HG02763 (cell line): Measurements from ENCODE around the gene FNBP1.
"Not testable (repeated sequence)": the region's sequence is repeated elsewhere in the genome, so short reads cannot be mapped to it uniquely, and the experiment has no call there.

ENCODE experiments used
- ATAC-seq: cut with Tn5 transposase; IDR thresholded peaks from one replicate; pipeline ENCODE4 v1.9.1; 2021; ENCODE audit warnings: mild to moderate bottlenecking, moderate library complexity; ENCODE audit not compliant: unreplicated experiment

The FNBP1 gene

DNA sequence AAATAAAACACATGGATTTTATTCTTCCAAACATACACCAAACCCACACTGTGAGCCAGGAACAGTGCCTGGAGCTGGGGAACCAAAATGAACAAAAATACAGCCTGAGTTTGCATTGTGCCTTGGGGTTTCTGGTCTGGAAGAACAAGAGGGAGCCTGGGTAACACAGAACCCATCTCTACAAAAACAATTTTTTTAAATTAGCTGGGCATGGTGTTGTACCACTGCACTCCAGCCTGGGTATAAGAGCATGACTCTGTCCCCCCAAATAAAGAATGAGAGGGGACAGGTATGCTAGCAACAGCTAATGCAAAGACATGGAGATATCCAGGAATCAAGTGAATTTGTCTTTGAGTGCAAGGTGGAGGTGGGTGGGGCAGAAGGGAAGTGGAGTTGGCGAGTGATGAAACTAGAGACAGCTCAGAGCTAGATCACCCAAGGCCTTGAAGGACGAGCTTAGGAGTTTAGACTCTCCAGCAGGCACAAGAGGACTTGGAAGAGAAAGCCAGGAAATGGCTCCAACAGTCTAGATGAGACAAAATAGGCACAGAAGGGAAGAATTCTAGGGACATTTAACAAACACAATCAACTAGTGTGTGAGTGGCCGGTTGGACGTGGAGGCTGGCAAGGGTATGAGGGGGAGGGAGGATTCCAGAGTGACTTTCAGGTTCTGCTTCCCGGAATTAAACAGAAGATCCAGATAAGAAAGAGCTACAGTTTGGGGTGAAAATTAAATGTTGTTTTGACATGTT lies 47.4 kb downstream of the FNBP1 start:
- no peak for ATAC-seq

DNA sequence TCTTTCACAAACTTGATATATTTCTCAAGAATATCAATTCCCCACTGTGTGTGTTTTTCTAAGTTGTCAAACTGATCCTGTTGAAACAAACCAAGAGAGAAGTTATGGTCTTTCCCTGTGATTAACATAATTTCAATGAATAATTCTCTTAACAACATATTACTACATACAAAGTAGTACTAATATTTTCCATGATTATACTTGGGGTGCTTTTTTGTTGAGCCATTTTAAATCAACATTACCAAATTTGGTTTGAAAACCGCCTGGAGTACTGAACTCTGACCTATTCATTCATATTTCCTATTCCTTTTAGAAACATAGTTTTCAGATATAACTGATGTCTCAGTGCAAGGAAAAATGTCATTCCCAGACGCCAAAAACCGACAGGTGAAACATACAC lies 48.1 kb downstream of the FNBP1 start:
- ATAC-seq: no peak

DNA sequence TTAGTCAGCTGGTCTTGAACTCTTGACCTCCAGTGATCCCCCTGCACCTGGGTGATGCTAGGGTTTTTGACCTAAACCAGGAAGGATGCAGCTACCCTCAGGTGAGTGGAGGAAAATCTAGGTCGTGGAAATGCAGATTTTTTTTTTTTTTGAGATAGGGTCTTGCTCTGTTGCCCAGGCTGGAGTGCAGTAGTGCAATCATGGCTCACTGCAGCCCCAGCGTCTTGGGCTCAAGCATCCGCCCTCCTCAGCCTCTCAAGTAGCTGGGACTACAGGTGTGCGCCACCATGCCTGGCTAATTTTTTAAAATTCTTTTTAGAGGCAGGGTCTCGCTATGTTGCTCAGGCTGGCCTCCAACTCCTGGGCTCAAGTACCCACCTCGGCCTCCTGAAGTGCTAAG lies 51.9 kb downstream of the FNBP1 start:
- not testable (repeated sequence) for ATAC-seq

DNA sequence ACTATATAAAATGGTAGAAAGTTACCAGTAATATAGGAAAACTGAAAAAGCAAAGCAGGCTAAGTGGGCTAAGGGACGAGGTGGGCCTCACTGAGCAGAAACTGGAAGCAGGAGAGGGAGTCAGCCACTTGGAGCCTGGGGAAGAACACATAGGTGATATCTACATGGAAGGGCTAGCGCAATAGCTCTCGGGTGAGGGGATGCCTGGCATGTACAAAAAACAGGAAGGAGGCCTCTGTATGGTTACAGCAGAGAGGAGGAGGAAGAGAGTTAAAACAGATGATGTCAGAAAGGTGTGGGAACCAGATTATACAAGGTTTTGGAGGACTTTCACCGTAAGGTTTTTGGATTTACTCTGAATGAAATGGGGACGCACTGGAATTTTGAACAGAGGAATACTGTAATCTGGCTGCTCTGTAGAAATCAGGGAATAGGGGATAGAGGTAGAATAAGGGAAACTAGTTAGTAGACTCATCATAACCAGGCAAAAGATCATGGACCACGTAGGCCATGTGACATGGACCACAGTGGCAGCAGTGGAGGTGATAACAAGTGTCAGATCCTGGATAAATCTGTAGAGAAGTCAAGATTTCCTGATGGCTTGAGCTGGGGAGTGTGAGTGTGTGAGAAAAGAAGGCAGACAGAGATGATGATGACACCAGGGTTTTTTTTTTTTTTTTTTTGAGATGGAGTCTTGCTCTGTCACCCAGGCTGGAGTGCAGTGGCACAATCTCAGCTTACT lies 52.5 kb downstream of the FNBP1 start:
- ATAC-seq: no peak

DNA sequence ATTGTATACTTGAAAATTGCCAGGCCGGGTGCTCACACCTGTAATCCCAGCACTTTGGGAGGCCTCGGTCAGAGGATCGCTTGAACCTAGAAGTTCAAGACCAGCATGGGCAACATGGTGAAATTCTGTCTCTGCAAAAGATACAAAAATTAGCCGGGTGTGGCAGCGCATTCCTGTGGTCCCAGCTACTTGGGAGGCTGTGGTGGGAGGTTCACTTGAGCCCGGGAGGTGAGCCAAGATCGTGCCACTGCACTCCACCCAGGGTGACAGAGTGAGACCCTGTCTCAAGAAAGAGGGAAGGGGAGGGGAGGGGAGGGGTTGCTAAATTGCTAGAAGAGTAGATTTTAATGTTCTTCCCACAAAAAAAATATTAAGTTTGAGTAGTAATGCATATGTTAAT lies 53.2 kb downstream of the FNBP1 start:
- no peak for ATAC-seq

DNA sequence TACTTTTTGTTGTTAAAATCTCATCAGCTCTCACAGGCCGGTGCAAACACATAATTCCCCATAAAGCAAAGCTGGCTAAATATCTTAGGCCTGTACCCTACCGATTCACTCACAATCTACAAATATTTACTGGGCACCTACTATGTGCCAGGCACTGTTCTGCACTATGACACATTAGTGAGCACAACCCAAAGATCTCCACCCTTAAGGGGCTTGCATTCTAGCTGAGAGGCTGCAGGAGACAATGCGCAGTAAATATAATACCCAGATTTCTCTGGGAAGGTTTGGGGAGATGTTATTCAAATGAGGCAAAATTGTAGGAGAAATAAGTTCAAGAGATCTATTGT lies 53.7 kb downstream of the FNBP1 start:
- no peak for ATAC-seq

DNA sequence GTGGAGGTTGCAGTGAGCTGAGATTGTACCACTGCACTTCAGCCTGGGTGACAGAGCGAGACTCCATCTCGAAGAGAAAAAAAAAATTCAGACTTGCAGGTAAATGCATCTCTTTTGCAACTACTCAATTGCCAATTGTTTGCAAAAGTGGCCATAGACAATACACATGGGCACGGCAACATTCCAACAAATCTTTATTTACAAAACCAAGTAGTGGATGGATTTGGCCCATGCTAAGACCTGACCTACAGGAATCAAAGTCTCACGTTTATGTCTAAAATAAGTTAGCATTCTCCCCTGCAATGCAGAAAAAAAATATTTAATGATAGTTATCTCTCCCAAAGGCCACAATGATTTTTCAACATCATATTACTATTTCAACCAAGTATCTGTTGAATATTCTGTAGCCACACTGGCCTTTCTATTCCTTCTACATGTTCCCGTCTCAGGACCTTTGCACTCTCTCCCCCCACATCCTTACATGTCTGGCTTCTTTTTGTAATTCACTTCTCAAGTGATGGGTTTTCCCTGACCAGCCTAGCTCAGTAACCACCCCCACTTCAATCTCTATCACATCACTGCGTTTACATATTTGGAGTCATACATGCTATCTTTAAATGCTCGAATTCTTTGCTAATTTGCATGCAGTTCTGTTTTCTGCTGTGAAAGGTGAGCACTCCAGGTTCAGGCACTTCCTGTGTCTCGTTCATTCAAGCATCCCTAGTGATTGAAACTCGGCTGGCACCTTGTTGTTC lies 54.2 kb downstream of the FNBP1 start:
- peak; percentile 52 for ATAC-seq

DNA sequence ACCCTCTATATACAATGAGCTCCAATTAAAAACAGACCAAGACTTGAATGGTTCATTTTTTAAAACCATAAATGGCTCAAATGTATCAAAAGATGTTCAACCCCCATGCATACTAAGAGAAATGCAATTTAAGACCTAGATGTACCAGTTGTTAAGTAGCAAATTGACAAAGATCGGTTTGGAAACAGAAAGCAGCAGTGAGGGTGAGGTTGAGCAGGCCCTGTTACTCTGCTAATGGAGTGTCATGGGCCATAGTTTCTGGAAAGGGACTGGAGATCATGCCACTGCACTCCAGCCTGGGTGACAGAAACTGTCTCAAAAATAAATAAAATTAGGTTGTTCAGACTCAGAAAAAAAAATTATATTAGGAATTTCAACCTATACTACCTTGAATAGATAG lies 55.0 kb downstream of the FNBP1 start:
- ATAC-seq: no peak

DNA sequence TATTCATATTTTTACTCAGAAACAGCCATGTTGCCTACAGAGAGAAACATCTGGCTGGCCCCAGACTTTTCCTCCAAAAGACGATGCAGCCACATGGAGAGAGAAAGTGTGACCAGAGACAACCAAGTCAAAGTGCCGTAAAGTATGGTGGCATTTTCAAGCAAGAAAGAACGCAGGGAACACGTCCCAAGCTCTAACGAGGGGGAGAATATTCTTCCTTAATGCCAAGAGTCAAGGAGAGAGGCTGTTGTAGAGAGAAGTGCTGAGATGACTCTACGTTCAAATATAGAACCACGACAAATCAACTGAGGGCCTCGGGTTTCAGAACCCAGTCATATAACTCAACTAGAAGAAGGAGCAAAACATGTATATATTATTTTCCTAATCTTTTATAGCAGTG lies 55.9 kb downstream of the FNBP1 start:
- ATAC-seq: no peak

DNA sequence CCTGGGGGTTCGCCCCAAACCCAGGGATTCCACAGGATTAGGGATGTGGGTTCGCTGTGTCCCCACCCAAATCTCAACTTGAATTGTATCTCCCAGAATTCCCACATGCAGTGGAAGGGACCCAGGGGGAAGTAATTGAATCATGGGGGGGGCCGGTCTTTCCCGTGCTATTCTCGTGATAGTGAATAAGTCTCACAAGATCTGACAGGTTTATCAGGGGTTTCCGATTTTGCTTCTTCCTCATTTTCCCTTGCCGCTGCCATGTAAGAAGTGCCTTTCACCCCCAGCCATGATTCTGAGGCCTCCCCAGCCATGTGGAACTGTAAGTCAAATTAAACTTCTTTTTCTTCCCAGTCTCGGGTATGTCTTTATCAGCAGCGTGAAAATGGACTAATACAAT lies 58.4 kb downstream of the FNBP1 start:
- ATAC-seq: not testable (repeated sequence)

DNA sequence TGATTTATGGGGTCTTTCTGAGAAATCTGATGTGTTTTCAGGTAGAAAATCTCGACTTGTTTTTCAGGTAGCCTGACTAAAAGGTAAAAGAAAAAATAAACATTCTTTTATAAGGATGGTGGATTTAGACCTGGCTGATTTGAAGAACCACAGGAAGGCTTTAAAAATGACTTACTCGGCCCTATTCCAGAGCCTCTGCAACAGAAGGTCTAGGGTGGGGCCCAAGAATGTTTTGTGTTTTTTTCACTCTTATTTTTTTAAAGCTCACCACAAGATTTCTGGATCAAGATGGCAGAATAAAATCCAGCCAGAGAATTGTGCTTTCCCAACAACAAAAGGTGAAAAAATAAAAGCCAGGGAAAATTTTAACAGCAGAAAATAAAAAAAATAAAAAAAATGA lies 59.1 kb downstream of the FNBP1 start:
- no peak for ATAC-seq

DNA sequence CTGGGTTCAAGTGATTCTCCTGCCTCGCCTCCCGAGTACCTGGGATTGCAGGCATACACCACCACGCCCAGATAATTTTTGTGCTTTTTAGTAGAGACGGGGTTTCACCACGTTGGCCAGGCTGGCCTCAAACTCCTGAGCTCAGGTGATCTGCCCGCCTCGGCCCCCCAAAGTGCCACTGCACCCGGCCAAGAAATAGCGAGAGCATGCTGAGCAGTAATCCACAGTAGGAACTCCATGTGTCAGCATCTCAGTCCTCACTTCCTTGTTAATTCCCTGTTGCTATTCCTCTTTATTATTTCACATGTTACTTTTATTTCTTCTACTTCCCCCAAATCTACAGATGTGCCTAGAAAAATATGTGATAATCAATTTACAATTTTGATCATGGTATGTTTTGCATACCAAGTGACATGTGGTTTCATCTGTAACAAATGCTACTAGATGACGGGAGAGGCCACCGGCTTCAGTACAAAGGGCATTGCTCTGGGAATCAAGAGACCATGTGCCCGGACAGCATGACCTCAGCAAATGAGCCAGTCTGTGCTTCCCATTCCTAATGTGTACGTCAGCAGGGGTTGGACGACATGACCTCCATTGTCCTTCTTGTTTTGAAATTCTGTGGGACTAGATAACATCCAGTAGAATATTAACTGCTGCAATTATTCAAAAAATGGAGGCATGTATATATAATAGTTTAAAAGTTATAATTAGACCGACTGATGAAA lies 61.6 kb downstream of the FNBP1 start:
- no peak for ATAC-seq

DNA sequence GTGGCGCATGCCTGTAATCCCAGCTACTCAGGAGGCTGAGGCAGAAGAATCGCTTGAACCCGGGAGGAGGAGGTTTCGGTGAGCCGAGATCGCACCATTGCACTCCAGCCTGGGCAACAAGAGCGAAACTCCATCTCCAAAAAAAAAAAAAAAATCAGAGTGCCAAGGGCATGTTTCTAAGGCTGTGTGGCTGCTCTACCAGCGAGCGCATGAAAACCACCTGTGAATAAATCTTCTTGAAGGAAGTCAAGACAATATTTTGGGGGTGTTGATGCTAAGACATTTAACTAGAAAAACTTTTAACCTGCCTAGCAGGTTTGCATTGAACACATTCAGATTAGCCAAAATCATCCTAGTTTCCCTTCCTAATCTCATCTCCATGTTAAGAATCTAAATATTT lies 62.8 kb downstream of the FNBP1 start:
- ATAC-seq: not testable (repeated sequence)

DNA sequence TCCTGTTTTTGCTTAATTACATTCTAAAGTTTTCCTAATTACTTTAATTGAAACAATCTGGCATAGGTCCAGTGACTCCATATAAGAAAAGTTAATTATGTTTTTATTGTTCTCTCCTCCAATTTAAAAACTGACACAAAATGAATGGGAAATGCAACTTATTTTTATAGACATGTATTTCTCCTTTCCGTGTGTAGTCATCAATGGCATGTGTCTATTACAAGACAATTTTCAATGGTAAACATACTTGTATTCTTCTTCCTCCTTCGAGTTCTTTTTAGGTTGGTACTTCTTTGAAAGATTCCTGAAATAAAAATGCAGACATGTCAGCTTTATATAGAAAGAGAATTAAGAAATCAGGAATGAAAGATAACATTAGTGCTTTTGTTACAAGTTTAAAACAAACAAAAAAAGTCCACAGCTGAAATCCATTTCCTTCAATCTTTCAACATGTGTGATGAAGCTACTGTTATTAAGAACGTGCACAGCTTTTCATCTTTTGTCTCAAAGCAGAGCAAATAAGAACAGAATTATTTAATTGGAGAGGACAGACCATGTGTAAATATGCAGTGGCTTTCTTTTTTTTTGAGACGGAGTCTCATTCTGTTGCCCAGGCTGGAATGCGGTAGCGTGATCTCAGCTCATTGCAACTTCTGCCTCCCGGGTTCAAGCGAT lies 63.8 kb downstream of the FNBP1 start:
- no peak for ATAC-seq

DNA sequence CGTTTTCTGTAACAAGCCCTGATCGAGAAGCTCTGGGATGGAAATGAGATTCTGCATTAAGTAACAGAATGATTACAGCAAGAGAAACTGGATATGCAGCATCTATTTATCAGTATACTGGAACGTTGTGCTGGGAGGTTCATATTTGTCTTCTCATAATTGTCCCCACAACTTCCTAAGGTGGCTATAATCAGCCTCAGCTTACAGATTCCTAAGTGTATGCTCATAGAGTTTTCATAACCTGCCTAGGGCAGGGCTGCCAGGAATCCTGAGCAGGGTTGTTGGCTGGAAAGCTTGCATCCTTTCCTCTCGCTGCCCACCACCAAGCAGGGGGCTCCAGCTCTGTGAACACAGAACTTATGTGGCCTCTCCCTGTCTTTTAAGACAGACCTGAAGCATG lies 70.2 kb downstream of the FNBP1 start:
- no peak for ATAC-seq

DNA sequence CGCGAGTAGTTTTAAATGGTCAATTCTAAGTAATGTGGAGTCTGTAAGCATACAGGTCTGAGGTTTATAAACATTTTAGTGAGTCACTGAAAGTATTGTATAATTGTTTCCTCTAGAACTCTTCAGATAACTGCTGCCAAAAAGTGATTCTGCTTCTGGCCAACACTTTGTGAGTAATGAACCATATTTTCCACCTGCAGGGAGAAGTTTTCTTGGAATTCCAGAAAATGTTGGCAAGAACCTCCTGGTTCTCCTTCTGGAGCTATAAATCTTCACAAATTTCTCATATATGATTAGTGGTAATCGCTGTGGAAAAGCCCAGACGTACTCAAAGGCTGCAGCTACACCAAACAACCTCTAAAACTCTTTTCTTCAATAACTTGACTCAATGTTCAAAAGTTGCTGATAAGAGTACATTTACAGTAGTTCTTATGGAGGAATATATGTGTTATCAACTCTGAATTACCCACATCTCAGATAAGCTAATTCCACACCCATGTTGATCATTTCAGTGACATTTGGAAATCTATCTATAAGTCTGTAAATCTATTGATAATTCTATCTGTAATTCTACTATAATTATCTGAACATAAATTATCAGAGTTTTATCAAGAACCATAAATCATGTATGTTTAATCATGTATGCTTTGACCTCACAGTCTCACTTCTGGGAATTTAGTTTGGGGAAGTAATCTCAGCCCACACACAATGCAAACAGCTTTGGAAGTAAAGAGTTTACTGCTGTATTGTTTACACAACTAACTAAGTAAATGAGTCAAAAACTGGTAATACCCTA lies 74.1 kb downstream of the FNBP1 start:
- no peak for ATAC-seq

DNA sequence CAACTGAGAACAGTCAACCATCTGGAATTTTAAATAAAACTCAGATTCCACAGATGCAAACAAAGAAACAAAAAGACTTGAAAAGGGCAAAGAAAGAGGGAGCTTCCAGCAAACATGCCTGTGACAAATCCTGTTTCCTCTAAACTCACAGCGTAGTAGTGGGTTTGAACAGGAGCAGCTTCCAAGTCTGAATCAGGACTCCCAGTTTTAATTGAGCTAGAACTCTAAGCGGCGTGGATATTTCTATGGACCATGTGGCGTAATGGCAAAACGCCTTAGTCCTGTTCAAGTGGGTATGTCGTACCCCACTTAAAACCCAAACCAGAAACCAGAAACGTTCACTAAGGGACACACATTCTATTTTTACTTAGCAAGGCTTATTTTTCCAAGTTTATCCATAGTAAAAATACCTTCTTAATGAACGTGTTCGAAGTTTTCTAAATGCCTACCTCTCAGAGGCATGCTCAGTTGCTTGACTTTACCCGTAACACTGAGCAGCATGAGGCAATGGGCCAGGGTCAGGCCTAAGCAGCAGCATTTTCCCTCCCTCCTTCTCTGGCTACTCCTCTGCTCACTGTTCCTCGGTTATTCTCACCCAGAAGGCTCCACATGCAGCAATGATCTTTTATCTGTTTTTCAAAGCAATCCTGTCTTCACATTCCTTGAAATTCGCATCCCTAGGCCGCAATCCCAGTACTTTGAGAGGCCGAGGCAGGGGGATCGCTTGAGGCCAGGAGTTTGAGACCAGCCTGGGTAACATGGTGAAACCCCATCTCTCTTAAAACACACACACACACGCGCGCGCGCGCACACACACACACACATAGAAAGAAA lies 77.9 kb downstream of the FNBP1 start:
- no peak for ATAC-seq

DNA sequence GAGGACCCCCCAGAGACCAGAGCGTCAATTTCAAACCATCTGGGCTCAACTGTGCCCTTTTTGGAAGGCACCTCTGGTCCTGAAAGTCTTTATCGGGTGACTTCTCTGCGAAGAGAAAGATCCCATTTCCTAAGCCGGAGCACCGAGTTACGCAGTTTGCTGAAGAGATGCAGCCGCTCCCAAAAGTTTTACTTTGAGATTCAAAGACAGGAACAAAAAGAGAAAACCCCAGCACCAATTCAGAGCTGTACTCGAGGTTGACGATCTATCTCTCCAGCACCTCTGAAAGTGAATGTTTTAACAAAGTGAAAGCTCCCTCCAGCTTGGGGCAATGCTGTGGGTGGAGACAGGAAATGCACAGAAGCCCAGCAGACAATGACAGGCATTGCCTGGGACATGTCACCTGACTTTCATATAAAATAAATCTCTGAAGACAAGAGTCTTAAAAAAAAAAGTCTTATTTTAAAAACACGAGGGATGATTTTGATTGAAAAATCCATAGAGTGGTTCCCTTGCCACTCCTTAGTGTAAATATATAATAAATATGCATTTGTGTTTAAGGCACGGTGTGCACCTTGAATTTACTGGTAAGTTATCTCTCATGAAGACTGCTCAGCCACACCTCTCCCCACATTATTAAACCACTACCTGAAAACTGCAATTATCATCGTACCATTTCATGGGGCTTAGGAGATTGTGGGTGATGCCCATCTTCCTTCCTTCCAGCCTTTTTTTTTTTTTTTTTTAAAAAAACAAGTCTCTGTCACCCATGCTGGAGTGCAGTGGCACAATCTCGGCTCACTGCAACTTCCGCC lies 79.9 kb downstream of the FNBP1 start:
- peak; percentile 76 for ATAC-seq
